ENCODE data around the gene AGAP1.

GRCh38 chr2:236133410-236134012 lies 639.7 kb downstream of the AGAP1 start:
- TF ChIP-seq POLR2A (IDR thresholded peaks at IDR 0.05) (no peak), CTCF (IDR thresholded peaks at IDR 0.05) (no peak), EP300 (IDR thresholded peaks at IDR 0.05) (no peak)
